Adrenal gland (tissue), 5 donors: Measurements from ENCODE around the gene CARS1.

Source experiments
- POLR2A ChIP-seq, 2 donors: fragments of 450-650 bp; IDR thresholded peaks; one replicate each; pipeline ENCODE4 v1.6.1; 2017; ENCODE audit warnings: antibody characterized with exemption in 2 of 2, mild to moderate bottlenecking in 2 of 2, moderate library complexity in 1 of 2
- TF ChIP-seq, protein P1 (sequence below), 6 experiments: fragments of 450-650 bp in 4 of 6; fragments of 200-600 bp in 2 of 6; sonication (generic) in 1 of 6; IDR thresholded peaks; 1 replicate in 5 of 6; 2 replicates in 1 of 6; pipeline versions ENCODE4 v1.5.1 to v1.8.0; 2016 to 2021; ENCODE audit warnings: antibody characterized with exemption in 6 of 6, mild to moderate bottlenecking in 2 of 6, moderate library complexity in 1 of 6
- donor health status: DM: no; HTN: no; CAD: no.

DNA sequence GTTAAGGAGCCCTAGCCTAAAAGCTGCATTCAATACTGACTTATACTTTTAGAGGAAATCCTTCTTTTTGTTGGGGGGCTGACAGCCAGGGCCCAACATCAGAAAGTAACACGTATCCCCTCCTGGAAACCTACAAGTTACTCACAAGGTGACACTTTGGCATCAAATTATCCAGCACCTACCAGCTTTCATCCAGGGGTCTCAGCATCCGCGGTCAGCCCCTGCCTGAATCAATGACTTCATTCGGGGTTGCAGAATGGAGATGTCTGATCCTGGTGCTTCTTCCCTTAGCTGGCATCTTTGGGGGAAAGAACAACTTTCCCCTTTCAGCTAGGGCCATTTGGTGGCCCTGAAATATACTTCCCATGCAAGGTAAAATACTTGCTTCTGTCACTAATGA, 59.8 kb downstream of the CARS1 start:
- TF ChIP-seq, protein P1, sequence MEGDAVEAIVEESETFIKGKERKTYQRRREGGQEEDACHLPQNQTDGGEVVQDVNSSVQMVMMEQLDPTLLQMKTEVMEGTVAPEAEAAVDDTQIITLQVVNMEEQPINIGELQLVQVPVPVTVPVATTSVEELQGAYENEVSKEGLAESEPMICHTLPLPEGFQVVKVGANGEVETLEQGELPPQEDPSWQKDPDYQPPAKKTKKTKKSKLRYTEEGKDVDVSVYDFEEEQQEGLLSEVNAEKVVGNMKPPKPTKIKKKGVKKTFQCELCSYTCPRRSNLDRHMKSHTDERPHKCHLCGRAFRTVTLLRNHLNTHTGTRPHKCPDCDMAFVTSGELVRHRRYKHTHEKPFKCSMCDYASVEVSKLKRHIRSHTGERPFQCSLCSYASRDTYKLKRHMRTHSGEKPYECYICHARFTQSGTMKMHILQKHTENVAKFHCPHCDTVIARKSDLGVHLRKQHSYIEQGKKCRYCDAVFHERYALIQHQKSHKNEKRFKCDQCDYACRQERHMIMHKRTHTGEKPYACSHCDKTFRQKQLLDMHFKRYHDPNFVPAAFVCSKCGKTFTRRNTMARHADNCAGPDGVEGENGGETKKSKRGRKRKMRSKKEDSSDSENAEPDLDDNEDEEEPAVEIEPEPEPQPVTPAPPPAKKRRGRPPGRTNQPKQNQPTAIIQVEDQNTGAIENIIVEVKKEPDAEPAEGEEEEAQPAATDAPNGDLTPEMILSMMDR (IDR thresholded peaks at IDR 0.05) = no peak
- TF ChIP-seq POLR2A (IDR thresholded peaks at IDR 0.05) = no peak
